ENCODE data around the gene BCKDHB.

DNA sequence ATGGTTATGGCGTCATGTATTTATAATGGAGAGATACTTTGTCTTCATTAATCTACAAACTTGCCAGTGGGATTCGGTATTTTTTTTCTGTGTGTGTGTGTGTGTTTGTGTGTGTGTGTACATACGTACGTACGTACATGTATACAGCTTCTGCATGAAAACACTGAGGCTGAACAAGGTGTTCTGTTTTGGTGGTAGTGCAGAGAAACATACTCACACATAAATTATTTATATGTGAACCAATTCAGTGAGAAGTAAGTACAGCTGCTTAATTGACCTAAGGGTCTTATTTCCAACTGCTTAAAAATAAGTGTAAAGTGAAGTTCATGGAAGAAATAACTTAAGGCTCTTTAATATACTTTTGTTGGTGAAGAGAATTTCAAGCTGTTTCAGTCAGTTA, 234.2 kb downstream of the BCKDHB start:
- TF ChIP-seq, protein P1, sequence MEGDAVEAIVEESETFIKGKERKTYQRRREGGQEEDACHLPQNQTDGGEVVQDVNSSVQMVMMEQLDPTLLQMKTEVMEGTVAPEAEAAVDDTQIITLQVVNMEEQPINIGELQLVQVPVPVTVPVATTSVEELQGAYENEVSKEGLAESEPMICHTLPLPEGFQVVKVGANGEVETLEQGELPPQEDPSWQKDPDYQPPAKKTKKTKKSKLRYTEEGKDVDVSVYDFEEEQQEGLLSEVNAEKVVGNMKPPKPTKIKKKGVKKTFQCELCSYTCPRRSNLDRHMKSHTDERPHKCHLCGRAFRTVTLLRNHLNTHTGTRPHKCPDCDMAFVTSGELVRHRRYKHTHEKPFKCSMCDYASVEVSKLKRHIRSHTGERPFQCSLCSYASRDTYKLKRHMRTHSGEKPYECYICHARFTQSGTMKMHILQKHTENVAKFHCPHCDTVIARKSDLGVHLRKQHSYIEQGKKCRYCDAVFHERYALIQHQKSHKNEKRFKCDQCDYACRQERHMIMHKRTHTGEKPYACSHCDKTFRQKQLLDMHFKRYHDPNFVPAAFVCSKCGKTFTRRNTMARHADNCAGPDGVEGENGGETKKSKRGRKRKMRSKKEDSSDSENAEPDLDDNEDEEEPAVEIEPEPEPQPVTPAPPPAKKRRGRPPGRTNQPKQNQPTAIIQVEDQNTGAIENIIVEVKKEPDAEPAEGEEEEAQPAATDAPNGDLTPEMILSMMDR (IDR thresholded peaks at IDR 0.05): no peak
- no peak for TF ChIP-seq POLR2A (IDR thresholded peaks at IDR 0.05)

Measured in lower leg skin (tissue), 3 donors.